ENCODE data around the gene INPP5J.

Gene INPP5J

GRCh38 chr22:31083377-31083768 lies 39.4 kb upstream of the INPP5J start:
- Histone ChIP-seq H3K36me3 (ENCODE audit: control insufficient read depth, insufficient read depth, low read length) (no peaks in the 10 kb centered on the region), H3K27me3 (replicated peaks; ENCODE audit: control insufficient read depth, insufficient read depth, low read length) (no peaks in the 10 kb centered on the region), H3K4me3 (replicated peaks; ENCODE audit: low read depth, low read length) (peak overlapping the region; percentile 83; the same call in 1 of the 2 replicates)
- no peak for DNase-seq (ENCODE audit: extremely low read depth, insufficient read length)
- no peak for TF ChIP-seq CTCF (IDR thresholded peaks at IDR 0.05; ENCODE audit: insufficient read depth, low read length, poor library complexity, severe bottlenecking)

- H3K36me3 ChIP-seq (ENCODE audit: control insufficient read depth, insufficient read depth, low read length) = peaks cover 1% of the 10 kb centered on the region; the same call in 1 of the 2 replicates
These were observed 38.6 kb upstream of the INPP5J start for GRCh38 chr22:31083923-31084810.

GRCh38 chr22:31084811-31085492 lies 37.8 kb upstream of the INPP5J start:
- H3K27me3 ChIP-seq (replicated peaks; ENCODE audit: control insufficient read depth, insufficient read depth, low read length) = no peaks in the 10 kb centered on the region
- H3K4me3 ChIP-seq (replicated peaks; ENCODE audit: low read depth, low read length) = peak overlapping the region; percentile 83
- peak; percentile 92 for DNase-seq (ENCODE audit: extremely low read depth, insufficient read length)
- peak; percentile 83 for TF ChIP-seq CTCF (IDR thresholded peaks at IDR 0.05; ENCODE audit: insufficient read depth, low read length, poor library complexity, severe bottlenecking)
- peaks cover 1% of the 10 kb centered on the region; the same call in 1 of the 2 replicates for H3K36me3 ChIP-seq (ENCODE audit: control insufficient read depth, insufficient read depth, low read length)

More at GRCh38 chr22:31083923-31084810, 38.6 kb upstream of the INPP5J start:
- DNase-seq (ENCODE audit: extremely low read depth, insufficient read length) = no peak
- no peaks in the 10 kb centered on the region for H3K27me3 ChIP-seq (replicated peaks; ENCODE audit: control insufficient read depth, insufficient read depth, low read length)
- no peak for TF ChIP-seq CTCF (IDR thresholded peaks at IDR 0.05; ENCODE audit: insufficient read depth, low read length, poor library complexity, severe bottlenecking)
- peak overlapping the region; percentile 83 for H3K4me3 ChIP-seq (replicated peaks; ENCODE audit: low read depth, low read length)

- Histone ChIP-seq H3K4me3 (replicated peaks; ENCODE audit: low read depth, low read length) (peak overlapping the region; percentile 83), H3K27me3 (replicated peaks; ENCODE audit: control insufficient read depth, insufficient read depth, low read length) (no peaks in the 10 kb centered on the region), H3K36me3 (ENCODE audit: control insufficient read depth, insufficient read depth, low read length) (peaks cover 1% of the 10 kb centered on the region; the same call in 1 of the 2 replicates)
- no peak for TF ChIP-seq CTCF (IDR thresholded peaks at IDR 0.05; ENCODE audit: insufficient read depth, low read length, poor library complexity, severe bottlenecking)
- no peak for DNase-seq (ENCODE audit: extremely low read depth, insufficient read length)
These were observed 37.3 kb upstream of the INPP5J start for GRCh38 chr22:31085493-31085824.

GRCh38 chr22:31085928-31086327 lies 36.8 kb upstream of the INPP5J start:
- TF ChIP-seq CTCF (IDR thresholded peaks at IDR 0.05; ENCODE audit: insufficient read depth, low read length, poor library complexity, severe bottlenecking) = no peak
- DNase-seq (ENCODE audit: extremely low read depth, insufficient read length) = no peak
- Histone ChIP-seq H3K27me3 (replicated peaks; ENCODE audit: control insufficient read depth, insufficient read depth, low read length) (no peaks in the 10 kb centered on the region), H3K36me3 (ENCODE audit: control insufficient read depth, insufficient read depth, low read length) (peaks cover 1% of the 10 kb centered on the region; the same call in 1 of the 2 replicates), H3K4me3 (replicated peaks; ENCODE audit: low read depth, low read length) (no peak overlapping the region; the same call in 1 of the 2 replicates)
